Activated CD4-positive, alpha-beta T cell treated with anti-CD3 and anti-CD28 coated beads, Interleukin-2, amount 10 ng/mL, durations not matched to agents 24 days and 14 days (primary cell): ENCODE results near the gene QPCTL. TPM values are rescaled to one million over a fixed set of nuclear protein-coding genes. Genes with fewer than 3 reads are reported as not detected.

Experiments
- DNase-seq: peaks from one replicate; pipeline ENCODE4 v3.0.0; 2022
- H3K27ac Mint-ChIP-seq: one replicate; pipeline ENCODE4 v1.8.0; 2022; ENCODE audit warnings: mild to moderate bottlenecking, mixed read lengths
- H3K27me3 Mint-ChIP-seq: one replicate; pipeline ENCODE4 v1.8.0; 2022; ENCODE audit warnings: mixed read lengths
- H3K36me3 Mint-ChIP-seq: one replicate; pipeline ENCODE4 v1.8.0; 2022; ENCODE audit warnings: low read depth, mild to moderate bottlenecking, mixed read lengths
- H3K4me1 Mint-ChIP-seq: one replicate; pipeline ENCODE4 v1.8.0; 2021; ENCODE audit warnings: mixed read lengths
- H3K4me3 Mint-ChIP-seq: one replicate; pipeline ENCODE4 v1.8.0; 2022; ENCODE audit warnings: mild to moderate bottlenecking, moderate library complexity, mixed read lengths
- H3K9me3 Mint-ChIP-seq: one replicate; pipeline ENCODE4 v1.8.0; 2021; ENCODE audit warnings: mixed read lengths
- intact Hi-C: fragments of 100-400 bp; cut with micrococcal nuclease; formaldehyde crosslinking; loops from one replicate; pipeline ENCODE4 v1.15.1; 2023
- total RNA-seq: library from RNA; stranded (reverse); gene quantifications from 2 replicates; pipeline ENCODE4 v1.2.3, GENCODE V29; 2022

The QPCTL gene
- total RNA-seq, 1 donor from 2014 or later, result 16.7 TPM

DNA sequence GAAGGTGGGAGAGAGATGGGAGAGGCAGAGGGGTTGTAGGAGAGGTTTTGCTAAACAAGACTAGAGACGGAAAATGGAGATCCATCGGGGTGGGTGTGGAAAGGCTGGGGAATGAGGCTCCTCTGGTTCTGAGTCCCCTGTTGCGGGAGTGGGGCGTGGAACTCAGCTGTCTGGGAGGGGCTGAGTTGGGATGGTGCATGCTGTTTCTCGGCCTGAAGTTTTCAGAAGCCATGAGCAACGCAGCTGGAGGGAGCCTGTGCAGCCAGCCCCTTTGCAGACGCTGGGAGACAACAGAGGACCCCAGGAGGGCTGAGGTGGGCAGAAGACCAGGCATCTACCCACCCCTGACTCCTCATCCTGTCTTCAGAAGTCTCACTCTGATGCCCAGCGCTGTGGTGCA, 31.8 kb upstream of the QPCTL start:
- no peak for DNase-seq
- Mint-ChIP-seq H3K27me3 (peaks cover 15% of the 10 kb centered on the region), H3K36me3 (no peaks in the 10 kb centered on the region), H3K4me3 (no peak overlapping the region), H3K4me1 (peaks cover 2% of the 10 kb centered on the region), H3K27ac (no peak overlapping the region), H3K9me3 (no peaks in the 10 kb centered on the region)
- intact Hi-C loops, result no loop called here

DNA sequence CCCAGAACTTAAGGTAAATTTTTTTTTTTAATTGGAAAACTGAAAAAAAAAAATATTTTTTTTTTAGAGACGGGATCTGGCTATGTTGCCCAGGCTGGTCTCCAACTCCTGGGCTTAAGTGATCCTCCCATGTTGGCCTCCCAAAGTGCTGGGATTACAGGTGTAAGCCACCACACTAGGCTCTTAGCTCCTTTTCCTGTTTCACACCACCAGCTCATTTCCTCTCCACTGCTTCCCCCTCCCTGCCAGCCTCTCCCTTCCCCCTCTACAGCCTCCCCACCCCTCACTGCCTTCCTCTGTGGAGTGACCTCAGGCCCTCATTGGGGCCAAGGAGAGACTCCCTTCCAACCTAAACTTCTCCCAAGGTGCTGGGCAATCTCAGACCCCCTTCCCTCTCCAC, 28.7 kb upstream of the QPCTL start:
- H3K36me3 Mint-ChIP-seq, result no peaks in the 10 kb centered on the region
- H3K4me1 Mint-ChIP-seq, result peaks cover 15% of the 10 kb centered on the region
- H3K9me3 Mint-ChIP-seq, result no peaks in the 10 kb centered on the region
- H3K4me3 Mint-ChIP-seq, result no peak overlapping the region
- intact Hi-C loops, result no loop called here
- DNase-seq, result no peak
- peaks cover 12% of the 10 kb centered on the region for H3K27me3 Mint-ChIP-seq
- H3K27ac Mint-ChIP-seq, result no peak overlapping the region

DNA sequence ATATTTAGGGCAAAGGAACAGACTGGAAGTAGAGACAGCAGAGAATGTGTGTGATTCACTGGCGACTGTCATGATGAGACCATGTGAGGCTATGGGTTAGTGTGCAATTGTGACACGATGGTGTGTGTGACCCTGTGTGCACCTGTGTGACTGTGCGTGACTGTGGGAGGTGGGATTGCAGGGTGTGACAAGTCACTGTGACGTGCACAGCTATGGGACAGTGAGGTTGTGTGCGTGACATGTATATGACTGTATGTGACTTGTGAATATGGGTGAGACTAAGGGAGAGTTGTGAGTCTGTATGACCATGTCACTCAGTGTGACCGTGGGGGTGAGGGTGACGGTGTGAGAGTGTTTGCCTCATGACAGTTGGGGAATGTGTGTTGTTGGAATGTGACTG, 27.9 kb upstream of the QPCTL start:
- Mint-ChIP-seq H3K27ac (no peak overlapping the region), H3K9me3 (no peaks in the 10 kb centered on the region), H3K36me3 (no peaks in the 10 kb centered on the region), H3K4me1 (peaks cover 19% of the 10 kb centered on the region), H3K27me3 (peaks cover 12% of the 10 kb centered on the region), H3K4me3 (no peak overlapping the region)
- DNase-seq, result no peak
- intact Hi-C loops, result no loop called here

DNA sequence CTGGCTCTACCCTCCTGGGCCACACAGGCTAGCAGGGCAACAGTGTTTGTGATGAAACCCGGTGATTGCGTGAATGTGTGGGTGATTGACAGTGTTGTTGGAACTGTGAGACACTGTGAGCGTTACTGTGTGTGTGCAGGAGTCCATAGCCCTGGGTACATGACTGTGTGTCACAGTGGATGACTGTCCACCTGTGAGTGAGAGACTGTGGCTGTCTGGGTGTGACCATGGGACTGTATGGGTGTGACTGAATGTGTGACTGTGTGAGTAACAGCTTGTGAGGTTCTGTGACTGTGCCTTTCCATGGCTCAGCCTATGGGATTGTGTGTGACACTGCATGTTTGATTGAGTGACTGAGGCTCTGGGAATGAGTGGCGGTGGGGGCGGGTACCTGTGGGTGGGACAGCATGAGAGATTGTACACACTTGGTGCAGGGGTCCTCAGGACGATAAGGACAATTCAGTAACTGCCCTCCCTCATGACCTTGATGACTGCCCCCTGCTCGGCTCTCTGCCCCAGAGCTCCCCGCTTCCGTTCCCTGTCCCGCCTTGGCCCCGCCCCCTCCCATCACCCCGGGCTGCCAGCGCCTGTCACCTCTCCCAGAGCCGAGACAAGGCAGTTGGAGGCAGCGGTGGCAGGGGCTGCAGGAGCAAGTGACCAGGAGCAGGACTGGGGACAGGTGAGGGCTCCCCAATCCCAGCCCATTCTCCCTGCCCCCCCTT, 24.7 kb upstream of the QPCTL start, which contains the start of gene GIPR:
Gene GIPR (plus strand): TSS at position 602 of the 722 bp plus-strand sequence. CDS start 1,300 bp downstream, outside the sequence.
- DNase-seq, result peak; percentile 84
- peak within 1 kb of the TSS; percentile 94 for H3K4me3 Mint-ChIP-seq
- no peaks in the 10 kb centered on the region for H3K9me3 Mint-ChIP-seq
- peaks cover 9% of the 10 kb centered on the region for H3K27me3 Mint-ChIP-seq
- H3K4me1 Mint-ChIP-seq, result peaks cover 27% of the 10 kb centered on the region
- peak within 1 kb of the TSS; percentile 83 for H3K27ac Mint-ChIP-seq
- H3K36me3 Mint-ChIP-seq, result peaks cover 2% of the 10 kb centered on the region
- intact Hi-C loops, result loop anchor here (2.0 kb wide), 2 partner anchors 25 kb away; partner anchors contain the start of gene QPCTL

DNA sequence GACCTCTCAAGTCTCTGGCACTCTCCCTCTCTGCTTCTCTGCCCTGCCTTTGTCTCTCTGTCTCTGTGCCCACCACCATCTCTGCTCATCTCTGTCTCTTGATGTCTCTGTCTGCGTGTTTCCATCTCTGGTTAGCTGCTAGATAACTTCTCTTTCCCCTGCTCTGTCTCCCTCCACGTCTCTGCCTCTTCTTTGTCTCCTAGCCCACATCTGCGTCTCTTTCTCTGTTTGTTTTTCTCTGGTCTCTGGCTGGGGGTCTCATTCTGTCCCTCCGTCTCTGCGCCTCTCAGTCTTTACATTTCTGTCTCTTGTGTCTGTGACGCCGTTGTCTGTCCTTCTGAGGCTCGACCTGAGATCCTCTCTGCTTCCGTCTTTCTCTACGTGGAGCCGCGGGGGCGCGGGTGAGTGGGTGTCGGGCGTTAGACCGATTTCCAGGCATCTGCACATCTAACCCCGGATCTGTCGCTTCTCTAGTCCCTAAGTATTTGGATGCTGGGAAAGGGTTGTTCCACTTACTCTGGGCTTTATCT, 24.1 kb upstream of the QPCTL start:
- Mint-ChIP-seq H3K4me1 (peaks cover 27% of the 10 kb centered on the region), H3K4me3 (peak overlapping the region; percentile 94), H3K27me3 (peaks cover 9% of the 10 kb centered on the region), H3K36me3 (peaks cover 2% of the 10 kb centered on the region), H3K9me3 (no peaks in the 10 kb centered on the region), H3K27ac (peak overlapping the region; percentile 83)
- peak; percentile 83 for DNase-seq
- intact Hi-C loops, result loop anchor here (2.0 kb wide), 2 partner anchors 24 to 26 kb away; partner anchors contain the start of gene QPCTL

GRCh38 chr19:45670670-45671453, 21.6 kb upstream of the QPCTL start:
- Mint-ChIP-seq H3K27ac (no peak overlapping the region), H3K36me3 (peaks cover 2% of the 10 kb centered on the region)

DNA sequence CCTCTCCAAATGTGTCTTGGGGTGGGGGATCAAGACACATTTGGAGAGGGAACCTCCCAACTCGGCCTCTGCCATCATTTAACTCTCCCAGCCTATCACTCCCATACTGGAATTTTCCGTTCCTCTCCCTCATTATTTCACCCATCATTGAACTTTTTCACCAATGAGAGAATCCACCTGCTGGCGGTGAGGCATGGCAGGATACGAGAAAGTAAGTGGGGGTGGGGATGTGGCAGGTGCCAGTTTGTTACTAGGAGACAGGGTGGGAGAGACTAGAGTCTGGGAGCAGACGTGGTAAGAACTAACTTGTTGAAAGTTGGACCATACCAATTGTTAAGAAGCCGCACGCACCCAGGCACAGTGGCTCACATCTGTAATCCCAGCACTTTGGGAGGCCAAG, 17.5 kb upstream of the QPCTL start:
- H3K9me3 Mint-ChIP-seq, result no peaks in the 10 kb centered on the region
- peaks cover 17% of the 10 kb centered on the region for H3K4me1 Mint-ChIP-seq
- DNase-seq, result no peak
- intact Hi-C loops, result no loop called here
- peaks cover 9% of the 10 kb centered on the region for H3K27me3 Mint-ChIP-seq
- H3K4me3 Mint-ChIP-seq, result no peak overlapping the region
- H3K27ac Mint-ChIP-seq, result no peak overlapping the region
- H3K36me3 Mint-ChIP-seq, result peaks cover 2% of the 10 kb centered on the region

More at GRCh38 chr19:45670670-45671453, 21.6 kb upstream of the QPCTL start:
- Mint-ChIP-seq H3K9me3 (no peaks in the 10 kb centered on the region), H3K27me3 (peaks cover 9% of the 10 kb centered on the region), H3K4me3 (peak overlapping the region; percentile 73), H3K4me1 (peaks cover 25% of the 10 kb centered on the region)
- DNase-seq, result peak; percentile 93
- intact Hi-C loops, result no loop called here

- intact Hi-C loops, result loop anchor here (2.0 kb wide), 1 partner anchor 170 kb away; the partner anchor contains the start of gene VASP
- H3K27ac Mint-ChIP-seq, result peak overlapping the region; percentile 29
Measured at GRCh38 chr19:45676851-45677263, 15.6 kb upstream of the QPCTL start.

DNA sequence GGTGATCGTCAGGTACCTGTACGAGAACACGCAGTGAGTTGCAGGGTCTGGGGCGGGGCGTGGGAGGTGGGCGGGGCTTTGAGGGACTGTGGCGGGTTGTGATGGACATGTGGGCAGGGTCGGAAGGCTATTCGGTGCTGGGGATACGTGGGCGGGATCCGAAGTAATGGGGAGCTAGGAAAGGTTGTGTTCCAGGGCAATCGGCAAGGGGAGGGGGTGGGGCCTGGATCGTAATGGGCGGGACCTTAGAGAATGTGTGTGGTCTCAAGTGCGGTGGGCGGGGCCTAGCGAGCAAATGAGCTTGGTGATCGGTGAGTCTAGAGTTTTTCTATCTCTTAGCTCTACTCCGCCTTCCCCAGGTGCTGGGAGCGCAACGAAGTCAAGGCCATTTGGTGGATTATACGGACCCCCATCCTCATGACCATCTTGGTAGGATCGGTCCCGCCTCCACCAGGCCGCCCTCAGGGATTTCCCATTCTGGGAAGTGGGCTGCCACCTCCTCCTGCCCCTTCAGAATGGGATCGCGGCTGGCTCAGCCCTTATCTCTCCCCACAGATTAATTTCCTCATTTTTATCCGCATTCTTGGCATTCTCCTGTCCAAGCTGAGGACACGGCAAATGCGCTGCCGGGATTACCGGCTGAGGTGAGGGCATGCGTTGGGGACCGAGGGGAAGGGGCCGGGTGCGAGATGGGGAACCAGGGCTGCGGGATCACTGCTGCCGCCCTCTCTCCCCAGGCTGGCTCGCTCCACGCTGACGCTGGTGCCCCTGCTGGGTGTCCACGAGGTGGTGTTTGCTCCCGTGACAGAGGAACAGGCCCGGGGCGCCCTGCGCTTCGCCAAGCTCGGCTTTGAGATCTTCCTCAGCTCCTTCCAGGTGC, 14.9 kb upstream of the QPCTL start:
- peaks cover 16% of the 10 kb centered on the region for H3K4me1 Mint-ChIP-seq
- H3K4me3 Mint-ChIP-seq, result peak overlapping the region; percentile 89
- H3K27me3 Mint-ChIP-seq, result peaks cover 6% of the 10 kb centered on the region
- peak; percentile 92 for DNase-seq
- peaks cover 3% of the 10 kb centered on the region for H3K36me3 Mint-ChIP-seq
- H3K9me3 Mint-ChIP-seq, result no peaks in the 10 kb centered on the region
- intact Hi-C loops, result loop anchor here (2.0 kb wide), 1 partner anchor 171 kb away; the partner anchor contains the start of gene VASP
- H3K27ac Mint-ChIP-seq, result peak overlapping the region; percentile 85

More at GRCh38 chr19:45676851-45677263, 15.6 kb upstream of the QPCTL start:
- Mint-ChIP-seq H3K27me3 (peaks cover 6% of the 10 kb centered on the region), H3K4me1 (peaks cover 13% of the 10 kb centered on the region), H3K36me3 (peaks cover 2% of the 10 kb centered on the region), H3K9me3 (no peaks in the 10 kb centered on the region), H3K4me3 (peak overlapping the region; percentile 89)
- DNase-seq, result peak; percentile 81

DNA sequence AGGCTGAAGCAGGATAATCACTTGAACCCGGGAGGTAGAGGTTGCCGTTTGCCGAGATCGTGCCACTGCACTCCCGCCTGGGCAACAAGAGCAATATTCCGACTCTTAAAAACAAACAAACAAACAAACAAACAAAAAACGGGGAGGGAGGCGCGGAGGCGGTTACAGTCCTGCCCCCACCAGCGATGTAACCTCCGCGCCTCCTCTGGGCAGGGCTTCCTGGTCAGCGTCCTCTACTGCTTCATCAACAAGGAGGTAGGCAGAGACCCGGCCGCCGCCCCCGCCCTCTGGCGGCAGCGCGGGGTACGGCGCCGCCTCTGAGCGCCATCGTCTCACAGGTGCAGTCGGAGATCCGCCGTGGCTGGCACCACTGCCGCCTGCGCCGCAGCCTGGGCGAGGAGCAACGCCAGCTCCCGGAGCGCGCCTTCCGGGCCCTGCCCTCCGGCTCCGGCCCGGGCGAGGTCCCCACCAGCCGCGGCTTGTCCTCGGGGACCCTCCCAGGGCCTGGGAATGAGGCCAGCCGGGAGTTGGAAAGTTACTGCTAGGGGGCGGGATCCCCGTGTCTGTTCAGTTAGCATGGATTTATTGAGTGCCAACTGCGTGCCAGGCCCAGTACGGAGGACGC, 11.0 kb upstream of the QPCTL start:
- Mint-ChIP-seq H3K4me3 (peak overlapping the region; percentile 72), H3K36me3 (peaks cover 27% of the 10 kb centered on the region), H3K9me3 (no peaks in the 10 kb centered on the region), H3K4me1 (peaks cover 16% of the 10 kb centered on the region), H3K27ac (peak overlapping the region; percentile 39), H3K27me3 (peaks cover 2% of the 10 kb centered on the region)
- intact Hi-C loops, result loop anchor here (1.0 to 5.0 kb wide), 2 partner anchors 11 to 84 kb away; partner anchors contain the start of gene QPCTL
- peak; percentile 97 for DNase-seq

DNA sequence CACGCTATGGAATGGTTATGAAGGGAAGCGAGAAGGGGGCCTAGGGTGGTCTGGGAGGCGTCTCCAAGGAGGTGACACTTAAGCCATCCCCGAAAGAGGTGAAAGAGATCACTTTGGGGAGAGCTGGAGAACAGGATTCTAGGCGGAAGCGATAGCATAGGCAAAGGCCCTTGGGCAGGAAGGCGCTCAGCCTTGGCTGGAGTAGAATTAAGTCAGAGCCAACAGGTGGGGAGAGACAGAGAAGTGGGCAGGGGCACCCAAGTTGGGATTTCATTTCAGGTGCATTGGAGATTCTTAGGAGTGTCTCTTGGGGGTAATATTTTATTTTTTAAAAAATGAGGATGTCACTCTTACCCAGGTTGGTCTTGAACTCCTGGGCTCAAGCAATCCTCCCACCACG, 10.3 kb upstream of the QPCTL start:
- no peak for DNase-seq
- Mint-ChIP-seq H3K9me3 (no peaks in the 10 kb centered on the region), H3K4me3 (no peak overlapping the region), H3K27ac (no peak overlapping the region), H3K4me1 (peaks cover 14% of the 10 kb centered on the region), H3K27me3 (peaks cover 2% of the 10 kb centered on the region), H3K36me3 (peaks cover 34% of the 10 kb centered on the region)
- intact Hi-C loops, result loop anchor here (5.0 kb wide), 1 partner anchor 85 kb away; no protein-coding TSS in a partner anchor

DNA sequence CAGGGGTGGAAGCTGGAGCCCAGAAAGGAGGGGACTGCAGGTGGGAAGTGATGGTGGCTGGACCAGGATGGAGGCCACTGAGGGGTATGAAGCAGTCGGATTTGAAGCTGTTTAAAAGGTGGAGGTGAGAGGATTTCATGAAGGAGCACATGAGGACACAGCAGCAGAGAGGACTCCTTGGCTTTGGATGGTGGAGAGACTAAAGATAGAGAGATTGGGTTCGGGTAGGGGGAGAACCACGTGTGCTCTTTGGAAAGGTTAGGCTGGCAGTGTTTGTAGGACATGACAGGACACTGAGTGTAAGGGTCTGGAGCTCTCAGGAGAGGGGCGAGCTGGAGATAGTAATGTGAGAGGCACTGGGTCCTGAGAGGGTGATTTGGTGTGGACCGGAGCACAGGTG, 9.6 kb upstream of the QPCTL start:
- DNase-seq, result no peak
- peaks cover 9% of the 10 kb centered on the region for H3K4me1 Mint-ChIP-seq
- H3K36me3 Mint-ChIP-seq, result peaks cover 41% of the 10 kb centered on the region
- no peaks in the 10 kb centered on the region for H3K9me3 Mint-ChIP-seq
- H3K27ac Mint-ChIP-seq, result peak overlapping the region; percentile 45
- H3K27me3 Mint-ChIP-seq, result no peaks in the 10 kb centered on the region
- intact Hi-C loops, result loop anchor here (5.0 kb wide), 1 partner anchor 86 kb away; no protein-coding TSS in a partner anchor
- no peak overlapping the region for H3K4me3 Mint-ChIP-seq
